WTC11 (cell line): Measurements from ENCODE around the gene NECTIN1. TPM values are rescaled to one million over a fixed set of nuclear protein-coding genes. Genes with fewer than 3 reads are reported as not detected.

Experiments
- ATAC-seq: fragments of 200-7000 bp; cut with Tn5 transposase; 2 replicates; pipeline ENCODE4 v1.10.0; 2021; ENCODE audit warnings: mild to moderate bottlenecking, moderate library complexity
- CTCF ChIA-PET: fragments of 300-600 bp; sonication (Branson Sonifier 250); formaldehyde crosslinking; loops from one replicate; lab custom pipeline; 2021; ENCODE audit warnings: antibody characterized with exemption; lab: Charles Lee
- POLR2A ChIA-PET: fragments of 350-600 bp; sonication (Branson Sonifier 250); formaldehyde crosslinking; loops from one replicate; lab custom pipeline; 2021; ENCODE audit warnings: antibody characterized with exemption; lab: Charles Lee
- DNase-seq: peaks from one replicate; pipeline ENCODE4 v3.0.0; 2021; ENCODE audit warnings: low spot score
- H3K27ac Mint-ChIP-seq: 2 replicates; pipeline ENCODE4 v1.8.0; 2021; ENCODE audit warnings: mixed read lengths
- H3K27me3 Mint-ChIP-seq: 2 replicates; pipeline ENCODE4 v1.8.0; 2021; ENCODE audit warnings: low read depth, mild to moderate bottlenecking, moderate library complexity, mixed read lengths
- H3K36me3 Mint-ChIP-seq: 2 replicates; pipeline ENCODE4 v1.8.0; 2021; ENCODE audit warnings: mixed read lengths
- H3K4me1 Mint-ChIP-seq: 2 replicates; pipeline ENCODE4 v1.8.0; 2022; ENCODE audit warnings: mixed read lengths
- H3K4me3 Mint-ChIP-seq: 2 replicates; pipeline ENCODE4 v1.8.0; 2021; ENCODE audit warnings: mild to moderate bottlenecking, moderate library complexity, mixed read lengths
- H3K9me3 Mint-ChIP-seq: 2 replicates; pipeline ENCODE4 v1.8.0; 2021; ENCODE audit warnings: mixed read lengths
- ATF1 ChIP-seq: sonication (generic); formaldehyde crosslinking; IDR thresholded peaks from 2 replicates; pipeline ENCODE4 v1.8.1; 2023; ENCODE audit warnings: mild to moderate bottlenecking, moderate library complexity, missing genetic modification reagents
- CBFB ChIP-seq: sonication (generic); formaldehyde crosslinking; IDR thresholded peaks from 2 replicates; pipeline ENCODE4 v1.8.1; 2022; ENCODE audit warnings: mild to moderate bottlenecking, low read depth, missing genetic modification reagents
- ESRRA ChIP-seq: sonication (generic); formaldehyde crosslinking; IDR thresholded peaks from 2 replicates; pipeline ENCODE4 v1.8.1; 2022; ENCODE audit warnings: mild to moderate bottlenecking, missing genetic modification reagents, borderline replicate concordance
- GRHL2 ChIP-seq: fragments of 250-450 bp; sonication (Bioruptor Pico); IDR thresholded peaks from 2 replicates; pipeline ENCODE4 v1.8.0; 2022; ENCODE audit warnings: mild to moderate bottlenecking, moderate library complexity; ENCODE audit not compliant: insufficient replicate concordance, severe bottlenecking
- MXD4 ChIP-seq: fragments of 250-450 bp; sonication (Bioruptor Pico); IDR thresholded peaks from 2 replicates; pipeline ENCODE4 v1.8.0; 2021; ENCODE audit warnings: mild to moderate bottlenecking, moderate library complexity, borderline replicate concordance
- NFE2L1 ChIP-seq: sonication (generic); formaldehyde crosslinking; IDR thresholded peaks from 2 replicates; pipeline ENCODE4 v1.8.1; 2023; ENCODE audit warnings: missing genetic modification reagents
- NR1H2 ChIP-seq: sonication (generic); formaldehyde crosslinking; IDR thresholded peaks from 2 replicates; pipeline ENCODE4 v1.9.0; 2021; ENCODE audit warnings: mild to moderate bottlenecking, moderate library complexity, missing genetic modification reagents
- NR2C2 ChIP-seq: sonication (generic); formaldehyde crosslinking; IDR thresholded peaks from 2 replicates; pipeline ENCODE4 v1.8.0; 2022; ENCODE audit warnings: mild to moderate bottlenecking, missing genetic modification reagents
- SP1 ChIP-seq: sonication (generic); formaldehyde crosslinking; conservative IDR thresholded peaks from 2 replicates; pipeline ENCODE4 v1.8.1; 2022; ENCODE audit warnings: missing genetic modification reagents
- STAT6 ChIP-seq: sonication (generic); formaldehyde crosslinking; conservative IDR thresholded peaks from 2 replicates; pipeline ENCODE4 v1.8.1; 2023; ENCODE audit warnings: mild to moderate bottlenecking, low read depth, missing genetic modification reagents, moderate library complexity
- TEAD1 ChIP-seq: sonication (generic); formaldehyde crosslinking; IDR thresholded peaks from 2 replicates; pipeline ENCODE4 v1.8.0; 2022; ENCODE audit warnings: mild to moderate bottlenecking, missing genetic modification reagents
- TEAD4 ChIP-seq: sonication (generic); formaldehyde crosslinking; IDR thresholded peaks from 2 replicates; pipeline ENCODE4 v1.8.0; 2022; ENCODE audit warnings: mild to moderate bottlenecking, missing genetic modification reagents
- ZNF138 ChIP-seq: sonication (generic); formaldehyde crosslinking; conservative IDR thresholded peaks from 2 replicates; pipeline ENCODE4 v1.8.1; 2022; ENCODE audit warnings: mild to moderate bottlenecking, moderate library complexity, missing genetic modification reagents
- ZNF416 ChIP-seq: fragments of 250-450 bp; sonication (Bioruptor Pico); IDR thresholded peaks from 2 replicates; pipeline ENCODE4 v1.9.0; 2021; ENCODE audit warnings: mild to moderate bottlenecking, inconsistent platforms
- ZSCAN18 ChIP-seq: fragments of 250-450 bp; sonication (Bioruptor Pico); IDR thresholded peaks from 2 replicates; pipeline ENCODE4 v2.1.2; 2022; ENCODE audit warnings: mild to moderate bottlenecking, moderate library complexity
- total RNA-seq: library from RNA; stranded (reverse); gene quantifications from 3 replicates; pipeline ENCODE4 v1.2.3, GENCODE V29; 2021
- TF ChIP-seq, protein P1 (sequence below): sonication (generic); formaldehyde crosslinking; IDR thresholded peaks from 2 replicates; pipeline ENCODE4 v1.8.1; 2023; ENCODE audit warnings: mild to moderate bottlenecking, moderate library complexity, missing genetic modification reagents
- TF ChIP-seq, protein P2 (sequence below): sonication (generic); formaldehyde crosslinking; IDR thresholded peaks from 2 replicates; pipeline ENCODE4 v1.8.1; 2022; ENCODE audit warnings: mild to moderate bottlenecking, moderate library complexity, missing genetic modification reagents
- TF ChIP-seq, protein P3 (sequence below): sonication (generic); formaldehyde crosslinking; IDR thresholded peaks from 2 replicates; pipeline ENCODE4 v1.8.0; 2022; ENCODE audit warnings: mild to moderate bottlenecking, missing genetic modification reagents
- TF ChIP-seq, protein P4 (sequence below): sonication (generic); formaldehyde crosslinking; IDR thresholded peaks from 2 replicates; pipeline ENCODE4 v1.8.0; 2023; ENCODE audit warnings: missing genetic modification reagents, mild to moderate bottlenecking, borderline replicate concordance
- TF ChIP-seq, protein P5 (sequence below): fragments of 250-450 bp; sonication (Bioruptor Pico); IDR thresholded peaks from 2 replicates; pipeline ENCODE4 v1.9.0; 2021; ENCODE audit warnings: moderate library complexity, mild to moderate bottlenecking, inconsistent platforms, borderline replicate concordance

NECTIN1 gene
- total RNA-seq, 1 experiment from 2014 or later: 86.2 TPM

DNA sequence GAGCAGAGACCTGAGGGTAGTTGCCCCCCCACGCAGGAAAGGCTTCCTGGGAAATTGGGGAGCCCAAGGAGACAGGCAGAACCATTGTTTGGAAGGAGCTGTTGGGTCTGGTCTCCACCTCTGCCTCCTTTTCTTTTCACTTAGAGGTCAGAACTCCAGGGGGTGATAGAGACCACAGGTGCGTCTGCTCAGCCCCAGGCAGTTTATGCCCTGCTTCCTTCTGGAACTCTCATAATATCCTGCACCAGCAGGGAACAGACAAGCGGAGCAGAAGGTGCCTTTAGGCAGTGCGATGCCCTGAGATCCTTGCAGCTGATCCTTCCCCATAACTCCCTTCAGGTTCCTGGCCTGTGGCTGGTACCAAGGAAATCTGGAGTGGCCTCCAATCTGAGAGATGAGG is 120.2 kb downstream of the NECTIN1 start:
- no peak for DNase-seq
- Mint-ChIP-seq H3K36me3 (no peaks in the 10 kb centered on the region), H3K9me3 (peaks cover 3% of the 10 kb centered on the region)
- no peak for TF ChIP-seq STAT6
- no peak for TF ChIP-seq ESRRA (CRISPR knock-in tag)
- TF ChIP-seq TEAD4 (CRISPR knock-in tag): no peak
- no peak for TF ChIP-seq NR1H2 (CRISPR knock-in tag)
- no peak for TF ChIP-seq GRHL2
- TF ChIP-seq, protein P1, sequence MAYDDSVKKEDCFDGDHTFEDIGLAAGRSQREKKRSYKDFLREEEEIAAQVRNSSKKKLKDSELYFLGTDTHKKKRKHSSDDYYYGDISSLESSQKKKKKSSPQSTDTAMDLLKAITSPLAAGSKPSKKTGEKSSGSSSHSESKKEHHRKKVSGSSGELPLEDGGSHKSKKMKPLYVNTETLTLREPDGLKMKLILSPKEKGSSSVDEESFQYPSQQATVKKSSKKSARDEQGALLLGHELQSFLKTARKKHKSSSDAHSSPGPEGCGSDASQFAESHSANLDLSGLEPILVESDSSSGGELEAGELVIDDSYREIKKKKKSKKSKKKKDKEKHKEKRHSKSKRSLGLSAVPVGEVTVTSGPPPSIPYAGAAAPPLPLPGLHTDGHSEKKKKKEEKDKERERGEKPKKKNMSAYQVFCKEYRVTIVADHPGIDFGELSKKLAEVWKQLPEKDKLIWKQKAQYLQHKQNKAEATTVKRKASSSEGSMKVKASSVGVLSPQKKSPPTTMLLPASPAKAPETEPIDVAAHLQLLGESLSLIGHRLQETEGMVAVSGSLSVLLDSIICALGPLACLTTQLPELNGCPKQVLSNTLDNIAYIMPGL: no peak
- no peak for TF ChIP-seq ZNF416 (CRISPR knock-in tag)
- no peak for TF ChIP-seq ZSCAN18 (CRISPR knock-in tag)
- TF ChIP-seq, protein P2, sequence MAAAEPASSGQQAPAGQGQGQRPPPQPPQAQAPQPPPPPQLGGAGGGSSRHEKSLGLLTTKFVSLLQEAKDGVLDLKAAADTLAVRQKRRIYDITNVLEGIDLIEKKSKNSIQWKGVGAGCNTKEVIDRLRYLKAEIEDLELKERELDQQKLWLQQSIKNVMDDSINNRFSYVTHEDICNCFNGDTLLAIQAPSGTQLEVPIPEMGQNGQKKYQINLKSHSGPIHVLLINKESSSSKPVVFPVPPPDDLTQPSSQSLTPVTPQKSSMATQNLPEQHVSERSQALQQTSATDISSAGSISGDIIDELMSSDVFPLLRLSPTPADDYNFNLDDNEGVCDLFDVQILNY (CRISPR knock-in tag): no peak
- TF ChIP-seq, all 79 proteins: peak for 0
- peak; percentile 52 for ATAC-seq
- Mint-ChIP-seq H3K27me3 (peaks cover 47% of the 10 kb centered on the region), H3K4me1 (peaks cover 29% of the 10 kb centered on the region), H3K4me3 (no peak overlapping the region), H3K27ac (no peak overlapping the region)
- ChIA-PET POLR2A (no interaction called here), CTCF (interaction anchor here (0.7 to 3.8 kb wide), 7 partner anchors 16 to 121 kb away, joined by 3 to 15 read pairs (median 5); partner anchors contain the start of gene NECTIN1)

DNA sequence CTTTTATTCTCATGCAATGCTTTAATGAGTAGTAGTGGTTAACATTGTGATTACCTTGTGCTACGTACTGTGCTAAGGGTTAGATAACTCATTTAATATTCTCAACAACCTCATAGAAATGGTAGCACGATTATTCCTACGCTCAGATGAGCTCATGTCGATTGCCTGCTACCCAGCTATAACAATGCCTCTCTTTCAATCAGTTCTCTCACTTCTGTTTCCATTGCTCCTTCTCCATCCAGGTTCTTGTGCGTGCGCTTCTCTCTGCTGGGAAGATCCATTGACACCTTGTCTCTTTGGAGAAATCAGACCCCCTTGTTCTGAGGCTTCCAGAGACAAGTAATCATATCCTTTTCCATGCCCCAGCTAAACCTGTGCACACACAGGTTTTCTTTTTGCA is 120.8 kb downstream of the NECTIN1 start:
- H3K27me3 Mint-ChIP-seq: peaks cover 51% of the 10 kb centered on the region
- CTCF ChIA-PET: interaction anchor here (0.7 to 3.8 kb wide), 7 partner anchors 16 to 121 kb away, joined by 3 to 15 read pairs (median 5); partner anchors contain the start of gene NECTIN1
- H3K4me3 Mint-ChIP-seq: no peak overlapping the region

More for the DNA sequence above, 120.8 kb downstream of the NECTIN1 start:
- POLR2A ChIA-PET: no interaction called here
- no peaks in the 10 kb centered on the region for H3K36me3 Mint-ChIP-seq
- TF ChIP-seq MXD4 (CRISPR knock-in tag): no peak
- TF ChIP-seq, protein P3, sequence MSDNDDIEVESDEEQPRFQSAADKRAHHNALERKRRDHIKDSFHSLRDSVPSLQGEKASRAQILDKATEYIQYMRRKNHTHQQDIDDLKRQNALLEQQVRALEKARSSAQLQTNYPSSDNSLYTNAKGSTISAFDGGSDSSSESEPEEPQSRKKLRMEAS (CRISPR knock-in tag): no peak
- no peak for TF ChIP-seq TEAD1
- no peak for TF ChIP-seq ATF1
- TF ChIP-seq ZNF138 (CRISPR knock-in tag): no peak
- TF ChIP-seq, protein P4, sequence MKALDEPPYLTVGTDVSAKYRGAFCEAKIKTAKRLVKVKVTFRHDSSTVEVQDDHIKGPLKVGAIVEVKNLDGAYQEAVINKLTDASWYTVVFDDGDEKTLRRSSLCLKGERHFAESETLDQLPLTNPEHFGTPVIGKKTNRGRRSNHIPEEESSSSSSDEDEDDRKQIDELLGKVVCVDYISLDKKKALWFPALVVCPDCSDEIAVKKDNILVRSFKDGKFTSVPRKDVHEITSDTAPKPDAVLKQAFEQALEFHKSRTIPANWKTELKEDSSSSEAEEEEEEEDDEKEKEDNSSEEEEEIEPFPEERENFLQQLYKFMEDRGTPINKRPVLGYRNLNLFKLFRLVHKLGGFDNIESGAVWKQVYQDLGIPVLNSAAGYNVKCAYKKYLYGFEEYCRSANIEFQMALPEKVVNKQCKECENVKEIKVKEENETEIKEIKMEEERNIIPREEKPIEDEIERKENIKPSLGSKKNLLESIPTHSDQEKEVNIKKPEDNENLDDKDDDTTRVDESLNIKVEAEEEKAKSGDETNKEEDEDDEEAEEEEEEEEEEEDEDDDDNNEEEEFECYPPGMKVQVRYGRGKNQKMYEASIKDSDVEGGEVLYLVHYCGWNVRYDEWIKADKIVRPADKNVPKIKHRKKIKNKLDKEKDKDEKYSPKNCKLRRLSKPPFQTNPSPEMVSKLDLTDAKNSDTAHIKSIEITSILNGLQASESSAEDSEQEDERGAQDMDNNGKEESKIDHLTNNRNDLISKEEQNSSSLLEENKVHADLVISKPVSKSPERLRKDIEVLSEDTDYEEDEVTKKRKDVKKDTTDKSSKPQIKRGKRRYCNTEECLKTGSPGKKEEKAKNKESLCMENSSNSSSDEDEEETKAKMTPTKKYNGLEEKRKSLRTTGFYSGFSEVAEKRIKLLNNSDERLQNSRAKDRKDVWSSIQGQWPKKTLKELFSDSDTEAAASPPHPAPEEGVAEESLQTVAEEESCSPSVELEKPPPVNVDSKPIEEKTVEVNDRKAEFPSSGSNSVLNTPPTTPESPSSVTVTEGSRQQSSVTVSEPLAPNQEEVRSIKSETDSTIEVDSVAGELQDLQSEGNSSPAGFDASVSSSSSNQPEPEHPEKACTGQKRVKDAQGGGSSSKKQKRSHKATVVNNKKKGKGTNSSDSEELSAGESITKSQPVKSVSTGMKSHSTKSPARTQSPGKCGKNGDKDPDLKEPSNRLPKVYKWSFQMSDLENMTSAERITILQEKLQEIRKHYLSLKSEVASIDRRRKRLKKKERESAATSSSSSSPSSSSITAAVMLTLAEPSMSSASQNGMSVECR (CRISPR knock-in tag): no peak
- TF ChIP-seq, protein P2 (CRISPR knock-in tag): no peak
- TF ChIP-seq SP1 (CRISPR knock-in tag): no peak
- TF ChIP-seq NR2C2 (CRISPR knock-in tag): no peak
- no peak for TF ChIP-seq CBFB (CRISPR knock-in tag)
- TF ChIP-seq NFE2L1 (CRISPR knock-in tag): no peak
- TF ChIP-seq, protein P5, sequence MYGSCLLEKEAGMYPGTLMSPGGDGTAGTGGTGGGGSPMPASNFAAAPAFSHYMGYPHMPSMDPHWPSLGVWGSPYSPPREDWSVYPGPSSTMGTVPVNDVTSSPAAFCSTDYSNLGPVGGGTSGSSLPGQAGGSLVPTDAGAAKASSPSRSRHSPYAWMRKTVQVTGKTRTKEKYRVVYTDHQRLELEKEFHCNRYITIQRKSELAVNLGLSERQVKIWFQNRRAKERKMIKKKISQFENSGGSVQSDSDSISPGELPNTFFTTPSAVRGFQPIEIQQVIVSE (CRISPR knock-in tag): no peak
- TF ChIP-seq, all 79 proteins: peak for 0
- ATAC-seq (no peak), DNase-seq (no peak)
- Mint-ChIP-seq H3K9me3 (peaks cover 3% of the 10 kb centered on the region), H3K27ac (no peak overlapping the region), H3K4me1 (peaks cover 25% of the 10 kb centered on the region)
